ENCODE results near the gene FOXN3.
"Not testable (repeated sequence)": the region's sequence is repeated elsewhere in the genome, so short reads cannot be mapped to it uniquely, and the experiment has no call there.

FOXN3 gene

GRCh38 chr14:89228921-89229639, 188.0 kb downstream of the FOXN3 start:
- no peak for DNase-seq (ENCODE audit: low read depth)

- no peak for DNase-seq (ENCODE audit: low read depth)
Measured at GRCh38 chr14:89227496-89227836, 189.6 kb downstream of the FOXN3 start.

- DNase-seq (ENCODE audit: low read depth), result no peak
Measured at GRCh38 chr14:89226801-89227495, 190.1 kb downstream of the FOXN3 start.

GRCh38 chr14:89225607-89226006, 191.4 kb downstream of the FOXN3 start:
- DNase-seq (ENCODE audit: low read depth), result no peak

GRCh38 chr14:89221109-89221810, 195.8 kb downstream of the FOXN3 start:
- no peak for DNase-seq (ENCODE audit: low read depth)

GRCh38 chr14:89219051-89219450, 198.0 kb downstream of the FOXN3 start:
- DNase-seq (ENCODE audit: low read depth), result no peak

GRCh38 chr14:89217891-89218290, 199.1 kb downstream of the FOXN3 start:
- DNase-seq (ENCODE audit: low read depth), result no peak

- DNase-seq (ENCODE audit: low read depth), result no peak
Measured at GRCh38 chr14:89215531-89215930, 201.5 kb downstream of the FOXN3 start.

- DNase-seq (ENCODE audit: low read depth), result no peak
Measured at GRCh38 chr14:89215114-89215513, 201.9 kb downstream of the FOXN3 start.

- DNase-seq (ENCODE audit: low read depth), result no peak
Measured at GRCh38 chr14:89214221-89214965, 202.6 kb downstream of the FOXN3 start.

GRCh38 chr14:89212386-89213235, 204.4 kb downstream of the FOXN3 start:
- no peak for DNase-seq (ENCODE audit: low read depth)

- DNase-seq (ENCODE audit: low read depth), result no peak
Measured at GRCh38 chr14:89209558-89209957, 207.5 kb downstream of the FOXN3 start.

GRCh38 chr14:89207925-89208328, 209.1 kb downstream of the FOXN3 start:
- DNase-seq (ENCODE audit: low read depth), result no peak

- no peak for DNase-seq (ENCODE audit: low read depth)
Measured at GRCh38 chr14:89206389-89207031, 210.5 kb downstream of the FOXN3 start.

- DNase-seq (ENCODE audit: low read depth), result no peak
Measured at GRCh38 chr14:89205137-89205740, 211.8 kb downstream of the FOXN3 start.

GRCh38 chr14:89202413-89203190, 214.4 kb downstream of the FOXN3 start:
- no peak for DNase-seq (ENCODE audit: low read depth)

GRCh38 chr14:89201645-89202044, 215.4 kb downstream of the FOXN3 start:
- DNase-seq (ENCODE audit: low read depth), result no peak

GRCh38 chr14:89199357-89199756, 217.7 kb downstream of the FOXN3 start:
- not testable (repeated sequence) for DNase-seq (ENCODE audit: low read depth)

- DNase-seq (ENCODE audit: low read depth), result no peak
Measured at GRCh38 chr14:89198544-89199329, 218.3 kb downstream of the FOXN3 start.
